HepG2 (cell line): ENCODE measurements around the gene ZNF189. TPM values are rescaled to one million over a fixed set of nuclear protein-coding genes. Genes with fewer than 3 reads are reported as not detected.

Source experiments
- ATAC-seq: fragments of 200-7000 bp; cut with Tn5 transposase; 3 replicates; pipeline ENCODE4 v1.9.1; 2020; ENCODE audit warnings: mild to moderate bottlenecking, moderate library complexity
- BruUV-seq: library from RNA; stranded (reverse); fragments of 400-500 nt; replicated peaks from 2 replicates; lab custom pipeline; 2021; lab: Mats Ljungman, UMichigan
- CTCF ChIA-PET: fragments of 300-600 bp; formaldehyde crosslinking; extraction: SDS; loops from one replicate; lab custom pipeline; 2021; ENCODE audit warnings: low total read pairs, inconsistent platforms, low intra/inter-chr PET ratio; lab: Yijun Ruan, JAX
- POLR2A ChIA-PET: fragments of 350-600 bp; sonication (Branson Sonifier 250); formaldehyde crosslinking; loops from one replicate; lab custom pipeline; 2020; ENCODE audit warnings: antibody characterized with exemption, inconsistent platforms; lab: Yijun Ruan, JAX
- DNase-seq: peaks from one replicate; pipeline ENCODE4 v3.0.0-alpha.2; 2015; ENCODE audit warnings: low spot score
- FAIRE-seq: peaks from 3 replicates; lab custom pipeline; 2011; peaks lifted over from hg19 to GRCh38; lab: Jason Lieb, UNC
- H2AFZ ChIP-seq: one replicate; pipeline ENCODE4 v1.6.1; 2011; ENCODE audit warnings: low read length, inconsistent platforms
- H3K27ac ChIP-seq: fragments of 300-600 bp; 3 replicates; pipeline ENCODE4 v1.8.0; 2011; ENCODE audit warnings: mixed run types, mild to moderate bottlenecking, mixed read lengths, low read length, inconsistent platforms; ENCODE audit not compliant: insufficient read depth; ENCODE audit errors: extremely low read length
- H3K27me3 ChIP-seq, 2 experiments: fragments of 200-600 bp in 1 of 2; 2 replicates in 1 of 2; 3 replicates in 1 of 2; pipeline versions ENCODE4 v1.6.0 to v1.8.0; 2011; ENCODE audit warnings: low read length in 2 of 2, mild to moderate bottlenecking in 2 of 2, moderate library complexity in 2 of 2, inconsistent platforms in 1 of 2; ENCODE audit not compliant: insufficient read depth in 2 of 2, control insufficient read depth in 1 of 2
- H3K36me3 ChIP-seq, 2 experiments: fragments of 200-600 bp in 1 of 2; replicated peaks in 1 of 2; 2 replicates in 1 of 2; 3 replicates in 1 of 2; pipeline versions ENCODE4 v1.5.1 to v1.8.0; 2011; ENCODE audit warnings: low read length in 2 of 2, inconsistent platforms in 1 of 2; ENCODE audit not compliant: insufficient read depth in 2 of 2, control insufficient read depth in 1 of 2
- H3K4me1 ChIP-seq: 2 replicates; pipeline ENCODE4 v1.5.1; 2012; ENCODE audit warnings: low read length, inconsistent platforms; ENCODE audit not compliant: insufficient read depth
- H3K4me2 ChIP-seq: 2 replicates; pipeline ENCODE4 v1.6.0; 2011; ENCODE audit warnings: low read depth, low read length, inconsistent platforms
- H3K4me3 ChIP-seq, 3 experiments: fragments of 200-600 bp in 1 of 3; sonication (generic), shearing (Covaris generic) in 1 of 3; replicated peaks in 1 of 3; 2 replicates each; pipeline ENCODE4 v1.5.1; 2011 to 2016; ENCODE audit warnings: low read length in 3 of 3, inconsistent platforms in 2 of 3, low read depth in 2 of 3, mild to moderate bottlenecking in 2 of 3, control low read depth in 1 of 3, mixed read lengths in 1 of 3; ENCODE audit not compliant: insufficient read depth in 1 of 3
- H3K79me2 ChIP-seq: one replicate; pipeline ENCODE4 v1.6.1; 2011; ENCODE audit warnings: low read length, inconsistent platforms; ENCODE audit not compliant: insufficient read depth
- H3K9ac ChIP-seq: 2 replicates; pipeline ENCODE4 v1.6.0; 2011; ENCODE audit warnings: mild to moderate bottlenecking, low read depth, low read length, inconsistent platforms; ENCODE audit not compliant: insufficient read depth
- H3K9me3 ChIP-seq: 2 replicates; pipeline ENCODE4 v1.5.1; 2012; ENCODE audit warnings: mild to moderate bottlenecking, low read length
- H4K20me1 ChIP-seq: 2 replicates; pipeline ENCODE4 v1.6.0; 2011; ENCODE audit warnings: inconsistent platforms, mild to moderate bottlenecking, low read length, moderate library complexity; ENCODE audit not compliant: insufficient read depth
- EP300 ChIP-seq, 3 experiments: sonication (generic) in 1 of 3; formaldehyde crosslinking in 1 of 3; IDR thresholded peaks; 2 replicates each; pipeline versions ENCODE4 v1.5.1 to v1.6.1; 2011 to 2020; ENCODE audit warnings: low read depth in 2 of 3, low read length in 2 of 3, borderline replicate concordance in 1 of 3, improper control_type of control experiment in 1 of 3, mild to moderate bottlenecking in 1 of 3, missing genetic modification reagents in 1 of 3, moderate library complexity in 1 of 3
- FOXA3 ChIP-seq: IDR thresholded peaks from 2 replicates; pipeline ENCODE4 v1.6.1; 2016; ENCODE audit warnings: missing genetic modification reagents, missing compliant biosample characterization
- FOXP1 ChIP-seq, 2 experiments: fragments of 450-650 bp in 1 of 2; IDR thresholded peaks; 2 replicates each; pipeline ENCODE4 v1.6.1; 2017 to 2018; ENCODE audit warnings: antibody characterized with exemption in 1 of 2
- GATAD2A ChIP-seq: IDR thresholded peaks from 2 replicates; pipeline ENCODE4 v1.6.1; 2016
- HNF4A ChIP-seq: sonication (generic); formaldehyde crosslinking; IDR thresholded peaks from 2 replicates; pipeline ENCODE4 v1.4.0; 2020; ENCODE audit warnings: missing genetic modification reagents
- NR2F2 ChIP-seq: IDR thresholded peaks from 2 replicates; pipeline ENCODE4 v1.6.1; 2012; ENCODE audit warnings: low read depth, inconsistent platforms, borderline replicate concordance
- NR2F6 ChIP-seq, 2 experiments: IDR thresholded peaks; 2 replicates each; pipeline ENCODE4 v1.6.1; 2016; ENCODE audit warnings: antibody characterized with exemption in 1 of 2, mild to moderate bottlenecking in 1 of 2
- SOX13 ChIP-seq, 3 experiments: fragments of 450-650 bp in 1 of 3; sonication (generic) in 1 of 3; formaldehyde crosslinking in 1 of 3; IDR thresholded peaks in 2 of 3; conservative IDR thresholded peaks in 1 of 3; 2 replicates each; pipeline versions ENCODE4 v1.5.0 to v1.6.1; 2016 to 2020; ENCODE audit warnings: antibody characterized with exemption in 1 of 3, mild to moderate bottlenecking in 1 of 3, missing compliant biosample characterization in 1 of 3, missing genetic modification reagents in 1 of 3, moderate library complexity in 1 of 3
- SP5 ChIP-seq: IDR thresholded peaks from 2 replicates; pipeline ENCODE4 v1.6.1; 2016; ENCODE audit warnings: low read depth, borderline replicate concordance
- ZNF780A ChIP-seq: sonication (generic); formaldehyde crosslinking; IDR thresholded peaks from 2 replicates; pipeline ENCODE4 v1.8.0; 2022; ENCODE audit warnings: mild to moderate bottlenecking, missing genetic modification reagents, moderate library complexity
- WGBS: methylation state at CpG from one replicate; pipeline ENCODE4 v1.1.6; 2017; ENCODE audit warnings: low lambda C conversion rate; 5-methylcytosine and 5-hydroxymethylcytosine counted together
- in situ Hi-C: cut with HindIII; loops from 2 replicates; pipeline ENCODE4 v1.10.0; 2017; ENCODE audit warnings: low pct_unique_long_range_greater_than_20kb; ENCODE audit not compliant: extremely low pct_ligation_motif_present
- intact Hi-C: fragments of 100-400 bp; cut with micrococcal nuclease; formaldehyde crosslinking; loops from one replicate; pipeline ENCODE4 v1.10.0; 2022; ENCODE audit not compliant: unreplicated experiment
- polyA plus RNA-seq, 8 experiments: library from polyadenylated mRNA; depleted of rRNA in 3 of 8; stranded (reverse) in 7 of 8; unstranded in 1 of 8; fragments of >200 nt; fragmentation: Illumina TruSeq in 4 of 8; extraction: Trizol in 4 of 8; gene quantifications; 2 replicates each; pipeline versions ENCODE4 v1.2.1 to v1.2.3, GENCODE V29; 2011 to 2016; ENCODE audit warnings: low read depth in 4 of 8, missing spikeins in 1 of 8, mixed read lengths in 1 of 8; ENCODE audit not compliant: insufficient read depth in 1 of 8
- total RNA-seq, 5 experiments: library from RNA; depleted of rRNA; stranded (reverse); fragments of >200 nt; fragmentation: Illumina TruSeq; extraction: Trizol; gene quantifications; 2 replicates each; pipeline ENCODE4 v1.2.3, GENCODE V29; 2016; ENCODE audit warnings: low read depth in 1 of 5
- TF ChIP-seq, protein P1 (sequence below): sonication (generic); formaldehyde crosslinking; IDR thresholded peaks from 2 replicates; pipeline ENCODE4 v1.5.1; 2020; ENCODE audit warnings: mild to moderate bottlenecking, missing genetic modification reagents
- TF ChIP-seq, protein P2 (sequence below): sonication (generic); formaldehyde crosslinking; IDR thresholded peaks from 2 replicates; pipeline ENCODE4 v1.5.0; 2020; ENCODE audit warnings: mild to moderate bottlenecking, missing genetic modification reagents, moderate library complexity
- TF ChIP-seq, protein P3 (sequence below): sonication (generic); formaldehyde crosslinking; conservative IDR thresholded peaks from 2 replicates; pipeline ENCODE4 v1.4.0; 2020; ENCODE audit warnings: mild to moderate bottlenecking, missing genetic modification reagents, moderate library complexity

Gene ZNF189
- total and polyA plus RNA-seq, 2 of the 13 experiments (the other 11 are each of a cell fraction or from before 2014, with no cell fraction given): 8.4 to 50.0 TPM

DNA sequence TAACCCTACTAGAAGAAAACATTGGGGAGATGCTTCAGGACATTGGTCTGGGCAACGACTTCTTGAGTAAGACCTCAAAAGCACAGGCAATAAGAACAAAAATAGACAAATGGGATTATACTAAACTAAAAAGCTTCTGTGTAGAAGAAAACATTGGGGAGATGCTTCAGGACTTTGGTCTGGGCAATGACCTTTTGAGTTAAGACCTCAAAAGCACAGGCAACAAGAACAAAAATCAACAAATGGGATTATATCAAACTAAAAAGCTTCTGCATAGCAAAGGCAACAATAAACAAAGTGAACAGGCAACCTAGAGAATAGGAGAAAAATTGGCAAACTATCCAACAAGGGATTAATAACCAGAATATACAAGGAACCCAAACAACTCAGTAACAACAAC is 4.0 kb upstream of the ZNF189 start:
- Histone ChIP-seq H3K27me3 (no peaks in the 10 kb centered on the region; a peak in 1 of 5 replicates), H4K20me1 (peaks cover 3% of the 10 kb centered on the region; the same call in 1 of the 2 replicates), H3K79me2 (peaks cover 90% of the 10 kb centered on the region), H3K4me3 (peak overlapping the region in 1 of 3 experiments; percentile 20; a peak in 1 of 6 replicates), H3K36me3 (peaks cover 2 to 35% of the 10 kb centered on the region in 2 experiments; a peak in 2 of 5 replicates), H3K4me2 (peak overlapping the region; percentile 84), H3K9me3 (peaks cover 20% of the 10 kb centered on the region), H2AFZ (no peak overlapping the region), H3K27ac (peak overlapping the region; percentile 0), H3K4me1 (peaks cover 63% of the 10 kb centered on the region), H3K9ac (no peak overlapping the region)
- ATAC-seq (no peak), DNase-seq (no peak), FAIRE-seq (no peak)
- intact Hi-C loops: loop anchor here (5.0 kb wide), 1 partner anchor 138 kb away; the partner anchor contains the start of gene RNF20
- POLR2A ChIA-PET: interaction anchor here (1.1 kb wide), 1 partner anchor 70 kb away, joined by 3 read pairs; no protein-coding TSS in a partner anchor
- CTCF ChIA-PET: no interaction called here
- WGBS: 85% methylated on average over 1 of the region's 1 CpG
- in situ Hi-C loops: loop anchor here (5.0 to 10.0 kb wide), 3 partner anchors 63 to 280 kb away; partner anchors contain the start of gene RNF20
- no TSS peak for BruUV-seq
- peak in 1 of 2 experiments; percentile 7; a peak in 1 of 4 replicates for TF ChIP-seq EP300 (IDR thresholded peaks at IDR 0.05; ENCODE audit: low read depth in 2 of 2, low read length in 2 of 2)
- TF ChIP-seq EP300 (CRISPR knock-in tag; IDR thresholded peaks at IDR 0.05; ENCODE audit: borderline replicate concordance): no peak
- TF ChIP-seq SOX13 (IDR thresholded peaks at IDR 0.05): no peak
- peak in 1 of 2 experiments; percentile 45; a peak in 1 of 4 replicates for TF ChIP-seq SOX13 (CRISPR knock-in tag; conservative IDR thresholded peaks at IDR 0.05 in 1 of 2, IDR thresholded peaks at IDR 0.05 in 1 of 2)
- TF ChIP-seq NR2F6 (IDR thresholded peaks at IDR 0.05): peak; percentile 44; the same call in 1 of the 2 replicates
- no peak for TF ChIP-seq NR2F6 (CRISPR knock-in tag; IDR thresholded peaks at IDR 0.05)
- TF ChIP-seq ZNF780A (CRISPR knock-in tag): no peak
- TF ChIP-seq FOXA3: 0 out of 2 replicates have a peak, but pooled peaks have one; percentile 39
- TF ChIP-seq, protein P1, sequence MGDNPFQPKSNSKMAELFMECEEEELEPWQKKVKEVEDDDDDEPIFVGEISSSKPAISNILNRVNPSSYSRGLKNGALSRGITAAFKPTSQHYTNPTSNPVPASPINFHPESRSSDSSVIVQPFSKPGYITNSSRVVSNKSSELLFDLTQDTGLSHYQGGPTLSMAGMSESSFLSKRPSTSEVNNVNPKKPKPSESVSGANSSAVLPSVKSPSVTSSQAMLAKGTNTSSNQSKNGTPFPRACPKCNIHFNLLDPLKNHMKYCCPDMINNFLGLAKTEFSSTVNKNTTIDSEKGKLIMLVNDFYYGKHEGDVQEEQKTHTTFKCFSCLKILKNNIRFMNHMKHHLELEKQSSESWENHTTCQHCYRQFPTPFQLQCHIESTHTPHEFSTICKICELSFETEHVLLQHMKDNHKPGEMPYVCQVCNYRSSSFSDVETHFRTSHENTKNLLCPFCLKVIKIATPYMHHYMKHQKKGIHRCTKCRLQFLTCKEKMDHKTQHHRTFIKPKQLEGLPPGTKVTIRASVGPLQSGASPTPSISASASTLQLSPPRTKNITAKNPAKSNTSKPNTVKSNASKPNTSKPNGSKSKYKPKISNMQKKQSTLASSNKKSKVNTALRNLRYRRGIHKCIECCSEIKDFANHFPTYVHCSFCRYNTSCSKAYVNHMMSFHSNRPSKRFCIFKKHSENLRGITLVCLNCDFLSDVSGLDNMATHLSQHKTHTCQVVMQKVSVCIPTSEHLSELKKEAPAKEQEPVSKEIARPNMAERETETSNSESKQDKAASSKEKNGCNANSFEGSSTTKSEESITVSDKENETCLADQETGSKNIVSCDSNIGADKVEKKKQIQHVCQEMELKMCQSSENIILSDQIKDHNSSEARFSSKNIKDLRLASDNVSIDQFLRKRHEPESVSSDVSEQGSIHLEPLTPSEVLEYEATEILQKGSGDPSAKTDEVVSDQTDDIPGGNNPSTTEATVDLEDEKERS: 0 out of 2 replicates have a peak, but pooled peaks have one; percentile 42
- no peak for TF ChIP-seq SP5 (CRISPR knock-in tag)
- no peak for TF ChIP-seq FOXP1 (IDR thresholded peaks at IDR 0.05)
- TF ChIP-seq FOXP1 (CRISPR knock-in tag; IDR thresholded peaks at IDR 0.05): peak; percentile 29; the same call in 1 of the 2 replicates
- peak; percentile 17; the same call in 1 of the 2 replicates for TF ChIP-seq GATAD2A (CRISPR knock-in tag)
- TF ChIP-seq HNF4A (CRISPR knock-in tag): peak; percentile 72
- 0 out of 2 replicates have a peak, but pooled peaks have one; percentile 30 for TF ChIP-seq NR2F2
- TF ChIP-seq, protein P2, sequence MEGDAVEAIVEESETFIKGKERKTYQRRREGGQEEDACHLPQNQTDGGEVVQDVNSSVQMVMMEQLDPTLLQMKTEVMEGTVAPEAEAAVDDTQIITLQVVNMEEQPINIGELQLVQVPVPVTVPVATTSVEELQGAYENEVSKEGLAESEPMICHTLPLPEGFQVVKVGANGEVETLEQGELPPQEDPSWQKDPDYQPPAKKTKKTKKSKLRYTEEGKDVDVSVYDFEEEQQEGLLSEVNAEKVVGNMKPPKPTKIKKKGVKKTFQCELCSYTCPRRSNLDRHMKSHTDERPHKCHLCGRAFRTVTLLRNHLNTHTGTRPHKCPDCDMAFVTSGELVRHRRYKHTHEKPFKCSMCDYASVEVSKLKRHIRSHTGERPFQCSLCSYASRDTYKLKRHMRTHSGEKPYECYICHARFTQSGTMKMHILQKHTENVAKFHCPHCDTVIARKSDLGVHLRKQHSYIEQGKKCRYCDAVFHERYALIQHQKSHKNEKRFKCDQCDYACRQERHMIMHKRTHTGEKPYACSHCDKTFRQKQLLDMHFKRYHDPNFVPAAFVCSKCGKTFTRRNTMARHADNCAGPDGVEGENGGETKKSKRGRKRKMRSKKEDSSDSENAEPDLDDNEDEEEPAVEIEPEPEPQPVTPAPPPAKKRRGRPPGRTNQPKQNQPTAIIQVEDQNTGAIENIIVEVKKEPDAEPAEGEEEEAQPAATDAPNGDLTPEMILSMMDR (CRISPR knock-in tag): no peak
- TF ChIP-seq, protein P3, sequence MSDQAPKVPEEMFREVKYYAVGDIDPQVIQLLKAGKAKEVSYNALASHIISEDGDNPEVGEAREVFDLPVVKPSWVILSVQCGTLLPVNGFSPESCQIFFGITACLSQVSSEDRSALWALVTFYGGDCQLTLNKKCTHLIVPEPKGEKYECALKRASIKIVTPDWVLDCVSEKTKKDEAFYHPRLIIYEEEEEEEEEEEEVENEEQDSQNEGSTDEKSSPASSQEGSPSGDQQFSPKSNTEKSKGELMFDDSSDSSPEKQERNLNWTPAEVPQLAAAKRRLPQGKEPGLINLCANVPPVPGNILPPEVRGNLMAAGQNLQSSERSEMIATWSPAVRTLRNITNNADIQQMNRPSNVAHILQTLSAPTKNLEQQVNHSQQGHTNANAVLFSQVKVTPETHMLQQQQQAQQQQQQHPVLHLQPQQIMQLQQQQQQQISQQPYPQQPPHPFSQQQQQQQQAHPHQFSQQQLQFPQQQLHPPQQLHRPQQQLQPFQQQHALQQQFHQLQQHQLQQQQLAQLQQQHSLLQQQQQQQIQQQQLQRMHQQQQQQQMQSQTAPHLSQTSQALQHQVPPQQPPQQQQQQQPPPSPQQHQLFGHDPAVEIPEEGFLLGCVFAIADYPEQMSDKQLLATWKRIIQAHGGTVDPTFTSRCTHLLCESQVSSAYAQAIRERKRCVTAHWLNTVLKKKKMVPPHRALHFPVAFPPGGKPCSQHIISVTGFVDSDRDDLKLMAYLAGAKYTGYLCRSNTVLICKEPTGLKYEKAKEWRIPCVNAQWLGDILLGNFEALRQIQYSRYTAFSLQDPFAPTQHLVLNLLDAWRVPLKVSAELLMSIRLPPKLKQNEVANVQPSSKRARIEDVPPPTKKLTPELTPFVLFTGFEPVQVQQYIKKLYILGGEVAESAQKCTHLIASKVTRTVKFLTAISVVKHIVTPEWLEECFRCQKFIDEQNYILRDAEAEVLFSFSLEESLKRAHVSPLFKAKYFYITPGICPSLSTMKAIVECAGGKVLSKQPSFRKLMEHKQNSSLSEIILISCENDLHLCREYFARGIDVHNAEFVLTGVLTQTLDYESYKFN (CRISPR knock-in tag): peak; percentile 18; the same call in 1 of the 2 replicates
